Activated CD4-positive, alpha-beta T cell treated with anti-CD3 and anti-CD28 coated beads, Interleukin-2, amount 50 U/mL, for 1 hour (primary cell): ENCODE measurements around the gene PSMD1.
"Not testable (repeated sequence)": the region's sequence is repeated elsewhere in the genome, so short reads cannot be mapped to it uniquely, and the experiment has no call there.

ENCODE experiments used
- DNase-seq: peaks from one replicate; pipeline ENCODE4 v3.0.0-alpha.2; 2020

The PSMD1 gene

DNA sequence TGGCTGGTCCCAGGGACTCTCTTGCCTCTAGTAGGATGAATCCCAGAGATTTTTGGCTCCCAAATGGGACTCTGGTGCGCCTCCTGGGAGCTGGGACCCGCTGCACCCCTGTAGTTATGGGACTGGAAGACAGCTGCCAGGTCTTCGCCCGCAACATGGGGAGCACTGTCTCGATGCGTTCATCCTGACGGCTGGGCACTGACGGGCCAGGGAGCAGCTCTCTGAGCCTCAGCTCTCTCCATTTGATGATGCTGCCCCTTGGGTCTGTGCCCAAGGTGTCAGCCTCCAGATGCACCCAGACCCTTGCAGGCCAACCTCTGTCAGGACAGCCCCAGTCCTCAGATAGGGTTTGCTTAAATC is 132.5 kb downstream of the PSMD1 start:
- DNase-seq = no peak

DNA sequence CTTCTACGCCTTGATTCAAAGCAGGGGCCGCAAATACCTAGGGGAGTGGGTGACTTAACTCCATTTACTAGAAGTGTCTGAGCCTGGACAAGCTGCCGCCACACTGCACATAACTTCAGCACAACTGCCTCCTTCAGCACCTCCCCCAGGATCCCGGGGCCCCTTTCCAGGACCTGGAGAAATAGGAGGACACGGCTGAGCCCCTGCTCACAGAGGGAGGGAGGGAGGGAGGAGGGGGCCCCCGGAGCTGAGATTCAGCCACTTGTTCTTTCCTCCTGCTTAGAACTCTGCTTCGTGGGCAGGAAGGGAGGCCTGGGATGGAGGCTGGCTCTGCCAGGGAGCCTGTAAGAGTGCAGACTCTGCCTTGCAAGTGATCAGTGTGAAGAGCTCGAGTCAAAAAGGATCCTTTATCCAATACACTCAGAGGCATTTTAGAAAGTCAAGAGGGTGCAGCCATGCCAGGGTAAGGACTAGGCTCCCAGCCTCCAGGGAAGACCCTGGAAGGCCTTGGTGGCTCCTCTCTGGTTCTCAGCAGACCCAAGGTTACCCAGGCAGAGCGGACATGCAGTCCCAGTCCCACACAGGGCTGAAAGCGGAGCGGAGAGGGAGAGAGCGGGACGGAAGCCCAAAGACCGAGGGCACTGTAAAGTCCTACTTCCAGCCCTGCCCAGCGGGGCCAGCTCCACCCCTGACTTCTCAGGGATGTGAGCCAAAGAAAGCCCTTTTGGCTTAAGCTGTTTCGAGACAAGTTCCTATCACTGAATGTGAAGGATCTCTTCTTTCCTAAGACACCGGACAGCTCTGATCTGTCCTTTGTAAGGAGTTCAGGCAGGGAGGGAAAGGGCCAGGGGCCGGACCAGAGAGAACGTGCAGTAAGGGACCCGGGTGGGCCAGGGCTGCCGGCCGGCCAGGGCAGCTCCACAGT is 133.2 kb downstream of the PSMD1 start:
- no peak for DNase-seq

DNA sequence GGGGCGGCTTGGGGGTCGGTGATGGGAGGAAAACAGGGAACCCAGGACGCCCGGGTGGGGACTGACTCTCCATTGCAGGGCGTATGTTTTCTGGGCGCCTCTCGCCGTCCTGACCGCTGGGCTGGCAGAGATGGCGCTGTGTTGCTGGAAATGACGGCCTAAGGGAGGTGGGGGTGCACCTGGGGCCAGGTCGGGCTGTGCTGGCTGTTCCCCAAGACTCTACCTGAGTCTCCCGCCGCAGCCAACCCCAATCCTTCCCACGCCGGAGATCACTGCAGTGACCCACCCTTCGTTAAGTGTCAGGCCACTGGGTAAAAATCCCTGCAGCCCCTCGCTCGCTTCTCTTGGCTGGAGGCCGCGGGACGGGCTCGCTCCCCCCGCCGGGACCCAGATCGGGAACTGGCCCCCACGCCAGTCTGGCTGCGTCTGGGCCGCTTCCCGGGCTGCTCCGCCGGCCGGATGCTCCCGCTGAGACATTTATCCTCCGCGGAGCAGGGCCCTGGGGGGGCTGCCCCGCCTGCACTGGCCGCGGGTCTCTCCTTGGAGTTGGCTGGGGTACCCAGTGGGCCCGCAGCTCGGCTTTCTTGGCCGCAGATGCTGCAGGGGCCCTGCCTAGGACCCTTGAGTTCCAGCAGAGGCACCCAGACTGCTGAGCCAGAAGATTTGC is 134.0 kb downstream of the PSMD1 start:
- DNase-seq = no peak

DNA sequence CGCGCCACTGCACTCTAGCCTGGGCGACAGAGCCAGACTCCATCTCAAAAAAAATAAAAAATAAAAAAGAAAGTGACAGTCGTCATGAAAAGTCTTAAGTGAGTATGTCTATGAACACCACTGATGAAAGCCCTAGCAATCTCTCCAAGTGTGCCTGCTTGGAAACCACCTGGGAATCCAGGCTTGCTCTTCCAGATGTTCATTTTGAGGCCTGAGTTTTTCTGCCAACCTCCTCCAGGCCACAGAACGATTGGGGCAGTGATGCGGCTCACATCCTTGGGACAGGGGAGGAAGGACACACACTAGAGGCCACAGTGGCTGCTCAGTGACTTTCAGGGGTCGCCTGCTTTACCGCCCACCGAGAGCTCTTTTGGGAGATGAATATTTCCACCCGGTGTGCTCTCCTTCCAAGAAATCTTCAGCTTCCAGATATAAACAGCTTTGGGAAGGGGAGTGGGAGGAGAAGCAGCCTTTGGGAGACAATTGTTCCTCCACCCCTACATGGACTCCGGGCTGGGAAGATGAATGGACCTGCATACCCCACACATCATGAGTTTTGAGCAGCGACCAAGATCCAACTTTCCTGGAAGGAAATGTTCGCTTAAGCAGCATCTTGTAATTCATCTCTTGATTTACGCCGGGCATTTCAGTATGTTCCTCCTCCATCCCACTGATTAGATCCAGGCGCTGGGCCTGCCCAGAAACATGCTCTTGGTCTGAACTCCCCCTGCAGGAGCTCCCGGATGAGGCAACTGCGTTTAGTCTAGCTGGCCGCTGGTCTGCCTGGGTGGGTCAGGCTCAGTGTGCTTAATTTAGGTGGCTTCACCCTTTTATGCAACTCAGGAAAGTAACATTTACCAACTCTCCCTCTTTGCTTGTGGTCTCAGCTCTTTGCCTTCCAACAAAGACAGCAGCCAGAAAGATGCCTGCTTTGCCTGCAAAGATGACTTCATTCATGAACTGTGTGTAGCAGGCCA is 135.5 kb downstream of the PSMD1 start:
- no peak for DNase-seq

DNA sequence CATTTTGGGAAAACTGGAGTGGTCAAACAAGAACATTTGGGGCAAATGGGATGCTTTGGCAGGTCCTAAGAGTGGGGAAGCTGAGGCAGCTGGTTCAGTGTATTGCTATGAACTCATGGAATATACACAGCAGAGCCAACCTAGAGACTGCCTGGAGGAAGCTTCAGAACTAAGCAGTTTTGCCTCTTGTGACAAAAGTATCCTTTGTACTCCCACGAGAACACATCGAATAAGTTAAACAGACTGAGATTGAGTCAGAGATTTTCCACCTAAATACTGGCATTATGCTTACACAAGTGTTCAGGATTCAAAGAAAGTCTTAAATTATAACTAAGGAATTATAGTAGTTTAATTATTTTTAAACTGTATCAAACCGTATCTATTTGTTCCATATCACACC is 136.5 kb downstream of the PSMD1 start:
- DNase-seq = no peak

DNA sequence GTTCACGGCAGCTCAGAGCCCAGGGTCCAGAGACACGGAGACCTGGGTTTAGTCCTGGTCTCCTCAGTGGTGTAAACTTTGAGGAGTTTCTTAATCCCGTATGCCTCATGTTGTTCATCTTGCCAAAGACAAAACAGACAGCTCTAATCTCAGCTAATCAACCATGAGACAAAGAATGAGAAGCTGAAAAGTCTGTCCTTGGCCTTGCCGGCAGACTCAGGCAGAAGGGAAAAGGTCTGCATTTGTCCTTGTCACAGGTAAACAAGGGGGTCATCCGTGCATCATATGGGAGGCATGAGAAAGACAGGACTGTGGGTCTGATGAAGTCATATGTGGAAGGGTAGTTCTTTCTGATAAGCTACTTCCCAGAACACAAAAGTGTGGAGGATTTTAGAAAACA is 139.9 kb downstream of the PSMD1 start:
- DNase-seq = no peak

DNA sequence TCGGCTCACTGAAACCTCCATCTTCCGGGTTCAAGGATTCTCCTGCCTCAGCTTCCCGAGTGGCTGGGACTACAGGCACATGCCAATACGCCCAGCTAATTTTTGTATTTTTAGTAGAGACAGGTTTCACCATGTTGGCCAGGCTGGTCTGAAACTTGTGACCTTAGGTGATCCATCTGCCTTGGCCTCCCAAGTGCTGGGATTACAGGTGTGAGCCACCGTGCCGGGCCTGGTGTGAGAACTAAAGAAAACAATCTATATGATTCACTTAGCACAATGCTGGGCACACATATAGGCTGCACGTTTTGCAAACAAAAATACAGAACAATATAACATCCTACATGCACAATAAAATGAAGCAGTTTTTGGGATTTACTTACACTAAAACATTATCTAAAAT is 140.5 kb downstream of the PSMD1 start:
- DNase-seq = not testable (repeated sequence)

DNA sequence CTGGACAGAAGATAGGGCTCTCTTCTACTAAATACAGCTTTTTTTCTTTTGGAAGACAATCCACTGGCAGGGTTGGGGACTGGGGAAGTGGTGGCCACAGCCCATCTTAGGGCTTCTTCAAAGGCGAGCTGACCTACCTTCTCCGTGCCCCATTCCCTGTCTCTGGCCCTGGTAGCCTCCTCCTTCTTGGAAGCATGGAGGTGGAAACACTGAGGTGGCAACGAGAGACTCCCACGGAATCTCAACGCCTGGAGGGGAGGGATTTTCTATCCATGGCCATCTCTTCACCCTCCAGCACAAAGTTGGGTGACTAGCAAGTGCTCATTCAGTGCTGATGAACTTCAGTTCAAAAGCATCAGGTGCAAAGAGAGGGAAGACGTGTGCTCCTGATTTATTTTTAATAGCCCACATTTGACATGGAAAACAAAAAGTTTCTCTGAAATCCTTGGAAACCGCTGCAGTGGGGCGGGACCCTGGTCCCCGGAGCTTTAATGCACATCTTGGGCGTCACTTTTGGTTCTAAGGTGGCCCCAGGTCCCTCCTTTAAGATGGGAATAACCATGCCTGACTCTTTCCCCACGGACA is 141.1 kb downstream of the PSMD1 start:
- DNase-seq = no peak

DNA sequence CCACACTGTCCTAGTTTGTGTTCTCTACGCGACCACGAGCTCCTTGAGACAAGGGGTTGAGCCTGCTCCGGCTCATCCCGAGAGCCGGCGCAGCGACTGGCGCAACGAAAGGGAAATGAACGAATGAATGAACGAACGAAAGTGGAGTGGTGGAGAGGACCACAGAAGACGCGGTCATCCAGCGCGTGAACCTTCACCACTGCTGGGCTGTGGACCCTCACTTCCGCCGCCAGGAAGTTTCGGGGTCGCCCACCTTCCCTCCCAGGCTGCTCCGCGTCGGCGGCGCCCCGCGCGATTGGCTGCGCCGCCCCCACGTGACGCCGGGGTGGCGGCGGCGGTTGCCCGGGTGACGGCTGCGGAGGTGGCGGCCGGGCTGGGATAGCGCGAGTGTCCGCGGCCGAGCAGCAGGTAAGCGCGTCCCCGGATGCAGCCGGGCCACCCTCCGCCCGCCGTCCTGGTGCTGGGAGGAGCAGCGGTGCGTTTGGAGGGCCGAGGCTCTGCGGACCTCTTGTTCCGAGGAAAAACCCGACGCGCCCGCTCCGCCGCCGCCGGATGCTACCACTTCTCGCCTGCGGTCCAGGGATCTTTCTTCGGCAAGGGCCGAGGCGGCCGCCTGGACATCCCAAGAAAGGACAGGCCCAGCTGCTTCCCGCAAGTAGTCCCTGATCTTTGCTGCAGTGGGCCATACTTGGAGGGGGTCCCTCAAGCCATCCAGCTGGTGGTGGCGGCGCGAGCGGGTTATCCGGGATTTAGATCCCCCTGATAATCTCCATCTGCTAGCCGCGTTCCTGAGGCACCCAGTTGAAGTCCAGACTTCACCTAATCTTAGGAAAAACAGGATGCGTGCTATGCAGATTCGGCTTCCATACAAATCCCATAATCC is 141.9 kb downstream of the PSMD1 start, which contains the start of gene ARMC9:
ARMC9 (plus strand) TSS at position 341 of the 883 bp plus-strand sequence. CDS start 7,608 bp downstream, outside the sequence.
- DNase-seq = peak; percentile 62

DNA sequence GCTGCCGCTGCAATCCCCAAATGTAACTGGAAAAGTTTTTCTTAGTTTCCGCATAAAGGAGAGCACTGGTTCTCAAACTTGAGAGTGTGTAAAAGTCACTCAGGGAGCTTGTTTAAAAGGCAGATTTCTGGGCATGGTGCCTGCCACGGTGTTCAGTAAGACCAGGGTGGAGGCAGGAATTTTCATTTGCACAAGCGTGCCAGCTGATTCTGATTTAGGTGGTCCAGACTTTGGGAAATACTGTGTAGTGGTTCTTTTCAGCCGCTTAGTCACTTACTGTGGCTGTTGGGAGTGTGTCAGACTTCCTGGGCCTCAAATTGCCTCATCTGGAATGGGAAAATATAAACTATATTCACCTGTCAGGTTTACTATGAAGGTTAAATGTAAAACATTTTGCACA is 142.6 kb downstream of the PSMD1 start:
- DNase-seq = no peak

DNA sequence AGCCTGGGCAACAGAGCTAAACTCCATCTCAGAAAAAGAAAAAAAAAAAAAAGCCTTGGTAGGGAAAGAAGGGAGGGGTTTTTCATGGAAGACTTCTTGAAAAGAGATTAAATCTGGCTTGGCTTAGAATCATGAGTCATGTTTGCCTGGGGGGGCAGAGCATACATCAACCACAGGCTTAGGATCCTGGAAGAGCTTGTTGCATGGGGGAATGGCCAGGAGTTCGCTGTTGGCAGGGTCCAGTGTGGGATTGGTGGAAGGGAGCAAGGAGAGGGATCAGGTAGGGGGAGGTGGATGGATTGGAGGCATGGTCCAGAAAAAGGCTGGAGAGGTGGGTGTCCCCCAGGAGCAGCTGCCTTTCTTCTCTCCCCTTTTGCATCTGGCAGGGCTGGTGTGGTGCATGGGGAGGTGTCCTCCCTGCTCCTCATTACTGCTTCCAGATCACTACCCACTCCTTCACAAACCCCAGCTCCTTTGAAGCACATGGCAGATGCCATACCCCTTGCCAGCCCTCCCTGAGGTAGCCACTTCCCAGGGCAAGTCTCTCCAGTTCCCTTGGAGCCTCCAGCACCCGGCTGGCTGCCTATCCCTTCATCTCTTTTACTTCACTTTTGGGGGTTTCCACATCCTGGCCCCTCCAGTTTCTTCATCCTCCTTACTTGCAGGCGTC is 144.3 kb downstream of the PSMD1 start:
- DNase-seq = no peak

DNA sequence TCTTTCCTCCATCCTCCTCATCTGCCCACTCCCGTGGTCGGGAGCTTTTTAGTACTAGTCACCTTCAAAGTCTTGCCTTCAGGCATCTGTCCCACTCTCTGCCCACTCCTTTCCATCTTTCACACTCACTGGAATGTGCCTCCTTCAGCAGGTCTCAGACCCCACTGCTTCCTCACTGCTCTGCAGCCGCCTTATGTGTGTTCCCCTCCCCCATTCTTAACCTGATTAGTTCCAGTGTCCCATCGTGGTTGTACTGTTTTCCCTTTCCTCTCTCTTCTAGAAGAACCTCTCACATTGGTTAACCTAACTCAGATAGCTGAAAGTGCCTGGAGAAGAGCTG is 144.8 kb downstream of the PSMD1 start:
- no peak for DNase-seq

DNA sequence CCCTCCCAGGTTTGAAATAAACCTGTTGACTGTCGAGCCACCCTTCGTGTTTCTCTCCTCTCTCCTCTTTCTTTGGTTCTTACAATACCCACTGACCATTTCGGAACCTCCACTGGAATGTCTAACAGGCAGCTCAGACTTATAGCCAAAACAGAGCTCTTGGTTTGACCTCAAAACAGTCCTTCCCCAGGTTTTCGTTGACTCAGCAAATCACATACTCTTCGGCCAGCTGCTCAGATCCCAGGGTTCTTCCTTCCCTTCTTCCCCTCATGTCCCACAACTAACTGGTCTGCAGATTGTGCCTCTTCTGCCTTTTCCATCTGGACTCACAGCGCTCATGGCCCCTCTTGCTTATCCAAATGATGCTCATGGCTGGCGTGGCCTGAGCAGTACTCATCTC is 146.4 kb downstream of the PSMD1 start:
- no peak for DNase-seq

DNA sequence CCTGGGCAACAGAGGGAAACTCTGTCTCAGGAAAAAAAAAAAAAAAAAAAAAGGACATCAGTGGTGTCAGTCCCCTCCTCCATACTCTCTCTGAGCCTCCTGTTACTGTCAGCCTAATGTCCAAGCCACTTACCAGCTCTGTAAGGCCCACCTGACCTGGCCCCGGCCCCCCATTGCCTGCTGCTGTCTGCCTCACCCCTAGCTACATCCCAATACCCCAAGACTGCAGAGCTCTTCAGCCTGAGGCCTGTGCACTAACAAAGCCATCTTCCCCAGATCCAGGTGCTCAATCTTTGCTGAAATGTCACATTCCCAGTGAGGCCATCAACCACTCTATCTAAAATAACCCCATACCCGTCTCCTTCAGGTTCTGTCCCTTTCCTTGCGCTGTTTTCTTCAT is 147.5 kb downstream of the PSMD1 start:
- no peak for DNase-seq

DNA sequence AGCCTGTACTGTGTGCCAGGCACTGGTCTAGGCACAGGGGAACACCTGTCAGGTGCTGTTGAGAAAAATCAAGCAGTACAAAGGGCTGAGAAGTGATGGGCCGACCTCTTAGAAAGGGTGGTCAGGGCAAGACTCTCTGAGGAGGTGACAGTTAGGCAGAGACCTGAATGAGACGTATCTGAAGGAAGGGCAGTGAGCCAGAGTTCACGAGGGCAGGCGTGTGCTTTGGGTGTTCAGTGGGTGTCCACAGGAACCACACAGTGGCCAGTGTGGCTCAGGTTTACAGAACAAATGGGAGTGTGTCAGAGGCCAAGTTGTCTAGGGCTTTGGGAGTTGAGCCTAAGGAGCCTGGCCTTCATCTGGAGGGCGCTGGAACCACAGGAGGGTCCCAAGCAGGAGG is 147.9 kb downstream of the PSMD1 start:
- no peak for DNase-seq

DNA sequence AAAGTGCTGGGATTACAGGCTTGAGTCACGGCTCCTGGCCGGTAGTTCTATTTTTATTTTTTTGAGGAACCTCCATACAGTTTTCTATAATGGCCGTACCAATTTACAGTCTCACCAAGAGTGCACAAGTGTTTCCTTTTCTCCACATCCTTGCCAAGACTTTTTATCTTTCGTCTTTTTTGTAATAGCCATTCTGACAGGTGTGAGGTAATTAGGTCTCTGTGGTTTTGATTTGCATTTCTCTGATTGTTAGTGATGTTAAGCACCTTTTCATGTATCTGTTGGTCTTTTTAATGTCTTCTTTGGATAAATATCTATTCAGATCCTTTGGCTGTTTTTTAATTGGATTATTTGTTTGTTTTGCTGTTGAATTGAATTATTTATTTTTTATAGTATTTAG is 151.1 kb downstream of the PSMD1 start:
- DNase-seq = no peak

DNA sequence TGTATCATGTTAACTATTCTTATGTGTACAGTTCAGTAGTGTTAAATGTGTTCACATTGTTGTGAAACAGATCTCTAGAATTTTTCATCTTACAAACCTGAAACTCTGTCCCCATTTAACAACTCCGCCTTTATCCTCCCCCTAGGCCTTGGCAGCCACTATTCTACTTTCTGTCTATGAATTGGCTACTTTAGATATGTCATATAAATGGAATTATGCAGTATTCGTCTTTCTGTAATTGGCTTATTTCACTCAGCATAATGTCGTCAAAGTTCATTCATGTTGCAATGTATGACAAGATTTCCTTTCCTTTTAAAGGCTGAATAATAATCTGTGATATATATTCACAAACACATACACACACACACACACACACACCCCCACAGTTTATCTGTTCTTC is 154.1 kb downstream of the PSMD1 start:
- no peak for DNase-seq

DNA sequence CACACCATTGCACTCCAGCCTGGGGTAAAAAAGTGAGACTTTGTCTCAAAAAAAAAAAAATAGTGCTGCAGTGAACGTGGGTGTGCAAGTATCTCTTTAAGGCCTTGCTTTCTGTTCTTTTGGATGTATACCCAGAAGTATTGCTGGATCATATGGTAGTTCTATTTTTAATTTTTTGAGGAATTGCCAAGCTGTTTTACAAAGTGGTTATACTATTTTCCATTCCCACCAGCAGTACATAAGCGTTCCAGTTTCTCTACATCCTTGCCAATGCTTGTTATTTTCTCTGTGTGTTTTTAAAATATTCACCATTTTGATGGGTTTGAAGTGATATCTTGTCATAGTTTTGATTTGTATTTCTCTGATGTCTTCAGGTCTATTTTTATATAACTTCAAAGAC is 154.8 kb downstream of the PSMD1 start:
- no peak for DNase-seq

DNA sequence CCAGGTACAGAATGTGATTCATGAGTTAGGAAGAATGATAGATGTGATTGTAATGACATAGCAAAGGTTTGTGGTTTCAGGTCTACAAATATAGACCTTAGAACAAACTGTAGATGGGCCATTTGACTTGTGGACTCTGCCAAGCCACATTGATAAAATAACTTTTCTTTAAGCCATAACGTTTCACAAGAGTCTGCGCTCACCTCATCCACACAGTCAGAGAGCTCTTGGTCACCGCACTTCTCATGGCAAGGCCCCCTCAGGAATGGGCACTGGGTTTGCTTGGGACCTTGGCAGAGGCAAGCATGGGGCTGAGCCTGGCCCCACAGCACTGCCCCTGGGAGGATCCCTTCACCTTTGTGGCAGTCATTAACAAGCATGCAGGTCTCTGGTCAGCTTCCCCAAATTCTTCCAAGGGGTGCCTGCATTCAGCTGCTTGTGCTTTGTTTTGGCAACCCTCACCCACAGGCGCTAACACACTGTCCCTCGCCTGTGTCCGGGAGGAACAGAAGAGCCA is 155.7 kb downstream of the PSMD1 start:
- no peak for DNase-seq

DNA sequence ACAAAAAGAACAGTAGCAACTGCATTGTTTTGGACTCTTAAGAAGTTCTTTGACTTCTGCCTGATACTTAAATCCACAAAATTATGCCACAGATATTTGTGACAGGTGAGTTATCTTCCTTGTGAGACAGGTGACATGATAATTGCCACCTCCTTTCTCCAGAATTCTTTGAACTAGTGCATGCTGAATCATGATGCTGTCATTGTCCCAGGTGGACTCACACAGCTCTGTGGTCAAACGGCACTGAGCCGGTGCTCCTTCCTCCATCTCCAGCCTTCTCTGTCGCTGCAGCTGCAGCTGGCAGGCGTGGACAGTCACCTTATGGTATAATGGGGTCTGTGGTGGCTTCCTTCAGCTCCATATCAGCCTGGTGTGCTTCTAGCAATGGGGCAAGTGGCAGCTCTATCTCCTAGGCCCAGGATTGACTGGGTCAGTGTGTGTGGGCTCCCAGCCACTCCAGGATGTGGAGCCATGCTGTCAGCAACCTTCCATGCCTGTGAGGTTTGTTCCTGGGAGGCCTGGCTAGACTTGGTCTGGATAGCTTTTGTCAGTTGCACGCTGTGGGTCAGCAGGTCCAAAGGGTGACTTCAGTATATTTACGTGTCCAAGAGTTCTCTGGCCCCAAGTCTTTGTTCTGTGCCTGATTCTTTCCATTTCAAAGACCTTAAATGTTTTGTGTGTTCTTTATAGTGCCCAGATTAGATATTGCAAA is 157.4 kb downstream of the PSMD1 start:
- no peak for DNase-seq
